GM21515 (cell line): Measurements from ENCODE around the gene ANK3.

ENCODE experiments used
- ATAC-seq: cut with Tn5 transposase; IDR thresholded peaks from one replicate; pipeline ENCODE4 v1.9.1; 2021; ENCODE audit not compliant: unreplicated experiment

ANK3 gene

GRCh38 chr10:60414111-60414510 lies 24.4 kb upstream of the ANK3 start:
- ATAC-seq, result no peak

- ATAC-seq, result no peak
Measured at GRCh38 chr10:60413306-60414012, 23.8 kb upstream of the ANK3 start.

GRCh38 chr10:60410970-60411369 lies 21.3 kb upstream of the ANK3 start:
- no peak for ATAC-seq

GRCh38 chr10:60409202-60409601 lies 19.5 kb upstream of the ANK3 start:
- ATAC-seq, result no peak

GRCh38 chr10:60406182-60406581 lies 16.5 kb upstream of the ANK3 start:
- no peak for ATAC-seq

GRCh38 chr10:60405172-60405571 lies 15.5 kb upstream of the ANK3 start:
- ATAC-seq, result no peak

GRCh38 chr10:60403168-60403873 lies 13.6 kb upstream of the ANK3 start:
- no peak for ATAC-seq

- no peak for ATAC-seq
Measured at GRCh38 chr10:60400366-60400765, 10.7 kb upstream of the ANK3 start.

GRCh38 chr10:60399328-60399727 lies 9.7 kb upstream of the ANK3 start:
- ATAC-seq, result no peak

GRCh38 chr10:60397792-60398191 lies 8.1 kb upstream of the ANK3 start:
- ATAC-seq, result no peak

- ATAC-seq, result no peak
Measured at GRCh38 chr10:60396766-60397165, 7.1 kb upstream of the ANK3 start.

- no peak for ATAC-seq
Measured at GRCh38 chr10:60395711-60396110, 6.0 kb upstream of the ANK3 start.

GRCh38 chr10:60394446-60394845 lies 4.8 kb upstream of the ANK3 start:
- no peak for ATAC-seq

- ATAC-seq, result no peak
Measured at GRCh38 chr10:60390224-60390626, 550 bp upstream of the ANK3 start.

GRCh38 chr10:60388709-60389301 lies 870 bp downstream of the ANK3 start:
- no peak for ATAC-seq

- no peak for ATAC-seq
Measured at GRCh38 chr10:60388116-60388625, 1.5 kb downstream of the ANK3 start.

GRCh38 chr10:60387531-60387930 lies 2.1 kb downstream of the ANK3 start:
- no peak for ATAC-seq

GRCh38 chr10:60385399-60385738 lies 4.3 kb downstream of the ANK3 start:
- no peak for ATAC-seq

GRCh38 chr10:60384708-60385398 lies 4.8 kb downstream of the ANK3 start:
- ATAC-seq, result no peak

- ATAC-seq, result no peak
Measured at GRCh38 chr10:60384011-60384410, 5.7 kb downstream of the ANK3 start.

GRCh38 chr10:60382946-60383681 lies 6.6 kb downstream of the ANK3 start:
- no peak for ATAC-seq
